ENCODE results near the gene RAB11FIP2.
A peak's percentile ranks its signal among the peaks of the same experiment; 100 is the strongest.
"Not testable (repeated sequence)": the region's sequence is repeated elsewhere in the genome, so short reads cannot be mapped to it uniquely, and the experiment has no call there.

RAB11FIP2 gene

GRCh38 chr10:118046395-118047156 is at the start of gene RAB11FIP2:
RAB11FIP2 (minus strand) TSS chr10:118046941; CDS start chr10:118046163, 778 bp downstream.
- Histone ChIP-seq H3K4me3 (ENCODE audit: low read length in 2 of 2) (peak within 1 kb of the TSS; percentile 85 to 92), H3K9me3 (ENCODE audit: control insufficient read depth in 2 of 2, low read length in 2 of 2) (no peaks in the 10 kb centered on the region), H3K27me3 (ENCODE audit: control insufficient read depth in 2 of 2, insufficient read depth in 2 of 2, low read length in 2 of 2) (no peaks in the 10 kb centered on the region), H3K9ac (ENCODE audit: low read depth in 1 of 2, low read length in 2 of 2) (peak within 1 kb of the TSS; percentile 54 to 87), H3K4me1 (ENCODE audit: control insufficient read depth in 2 of 2, insufficient read depth in 2 of 2, low read length in 2 of 2) (peaks cover 4 to 11% of the 10 kb centered on the region in 2 donors), H3K27ac (ENCODE audit: low read depth in 2 of 2, low read length in 2 of 2) (peak within 1 kb of the TSS; percentile 78 to 82), H3K36me3 (ENCODE audit: control insufficient read depth in 2 of 2, insufficient read depth in 2 of 2, low read length in 2 of 2) (no peaks in the 10 kb centered on the region)

- Histone ChIP-seq H3K27me3 (ENCODE audit: control insufficient read depth in 2 of 2, insufficient read depth in 2 of 2, low read length in 2 of 2) (no peaks in the 10 kb centered on the region), H3K36me3 (ENCODE audit: control insufficient read depth in 2 of 2, insufficient read depth in 2 of 2, low read length in 2 of 2) (no peaks in the 10 kb centered on the region), H3K9me3 (ENCODE audit: control insufficient read depth in 2 of 2, low read length in 2 of 2) (no peaks in the 10 kb centered on the region), H3K9ac (ENCODE audit: low read depth in 1 of 2, low read length in 2 of 2) (no peak overlapping the region), H3K4me3 (ENCODE audit: low read length in 2 of 2) (no peak overlapping the region), H3K4me1 (ENCODE audit: control insufficient read depth in 2 of 2, insufficient read depth in 2 of 2, low read length in 2 of 2) (no peaks in the 10 kb centered on the region), H3K27ac (ENCODE audit: low read depth in 2 of 2, low read length in 2 of 2) (no peak overlapping the region)
Observed at GRCh38 chr10:118096022-118096421, 49.3 kb upstream of the RAB11FIP2 start.

- Histone ChIP-seq H3K27ac (ENCODE audit: low read depth in 2 of 2, low read length in 2 of 2) (no peak overlapping the region), H3K36me3 (ENCODE audit: control insufficient read depth in 2 of 2, insufficient read depth in 2 of 2, low read length in 2 of 2) (no peaks in the 10 kb centered on the region), H3K4me1 (ENCODE audit: control insufficient read depth in 2 of 2, insufficient read depth in 2 of 2, low read length in 2 of 2) (no peaks in the 10 kb centered on the region), H3K9me3 (ENCODE audit: control insufficient read depth in 2 of 2, low read length in 2 of 2) (no peaks in the 10 kb centered on the region), H3K27me3 (ENCODE audit: control insufficient read depth in 2 of 2, insufficient read depth in 2 of 2, low read length in 2 of 2) (no peaks in the 10 kb centered on the region), H3K4me3 (ENCODE audit: low read length in 2 of 2) (no peak overlapping the region), H3K9ac (ENCODE audit: low read depth in 1 of 2, low read length in 2 of 2) (no peak overlapping the region)
Observed at GRCh38 chr10:118092209-118092608, 45.5 kb upstream of the RAB11FIP2 start.

DNA sequence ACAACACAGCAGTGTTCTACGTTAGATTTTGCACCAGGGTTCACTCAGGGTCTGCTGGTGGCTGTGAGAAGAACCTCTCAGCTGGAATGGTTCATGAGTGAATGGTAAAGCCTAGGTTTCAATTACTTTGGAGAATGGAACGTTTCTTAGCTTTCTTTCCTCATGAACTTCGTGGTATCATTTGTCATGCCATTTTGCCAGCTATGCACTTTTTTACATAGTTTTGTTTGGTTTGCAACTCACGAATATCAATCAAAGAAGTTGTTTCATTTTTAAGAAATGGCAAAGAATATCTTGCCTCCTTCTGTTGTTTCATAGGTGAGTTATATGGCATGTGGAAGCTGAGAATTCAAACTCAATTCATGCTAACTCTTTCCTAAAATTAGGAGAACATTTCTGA is 34.1 kb upstream of the RAB11FIP2 start:
- no peaks in the 10 kb centered on the region for H3K36me3 ChIP-seq (ENCODE audit: control insufficient read depth in 2 of 2, insufficient read depth in 2 of 2, low read length in 2 of 2)
- no peaks in the 10 kb centered on the region for H3K27me3 ChIP-seq (ENCODE audit: control insufficient read depth in 2 of 2, insufficient read depth in 2 of 2, low read length in 2 of 2)
- H3K9ac ChIP-seq (ENCODE audit: low read depth in 1 of 2, low read length in 2 of 2) = no peak overlapping the region
- H3K4me1 ChIP-seq (ENCODE audit: control insufficient read depth in 2 of 2, insufficient read depth in 2 of 2, low read length in 2 of 2) = no peaks in the 10 kb centered on the region
- no peak overlapping the region for H3K27ac ChIP-seq (ENCODE audit: low read depth in 2 of 2, low read length in 2 of 2)
- H3K9me3 ChIP-seq (ENCODE audit: control insufficient read depth in 2 of 2, low read length in 2 of 2) = no peaks in the 10 kb centered on the region
- no peak overlapping the region for H3K4me3 ChIP-seq (ENCODE audit: low read length in 2 of 2)

GRCh38 chr10:118076705-118077104 is 30.0 kb upstream of the RAB11FIP2 start:
- H3K27ac ChIP-seq (ENCODE audit: low read depth in 2 of 2, low read length in 2 of 2) = no peak overlapping the region
- H3K36me3 ChIP-seq (ENCODE audit: control insufficient read depth in 2 of 2, insufficient read depth in 2 of 2, low read length in 2 of 2) = no peaks in the 10 kb centered on the region
- no peaks in the 10 kb centered on the region for H3K9me3 ChIP-seq (ENCODE audit: control insufficient read depth in 2 of 2, low read length in 2 of 2)
- no peaks in the 10 kb centered on the region for H3K4me1 ChIP-seq (ENCODE audit: control insufficient read depth in 2 of 2, insufficient read depth in 2 of 2, low read length in 2 of 2)
- H3K9ac ChIP-seq (ENCODE audit: low read depth in 1 of 2, low read length in 2 of 2) = no peak overlapping the region
- H3K4me3 ChIP-seq (ENCODE audit: low read length in 2 of 2) = no peak overlapping the region
- H3K27me3 ChIP-seq (ENCODE audit: control insufficient read depth in 2 of 2, insufficient read depth in 2 of 2, low read length in 2 of 2) = no peaks in the 10 kb centered on the region

- Histone ChIP-seq H3K36me3 (ENCODE audit: control insufficient read depth in 2 of 2, insufficient read depth in 2 of 2, low read length in 2 of 2) (no peaks in the 10 kb centered on the region), H3K9ac (ENCODE audit: low read depth in 1 of 2, low read length in 2 of 2) (no peak overlapping the region), H3K9me3 (ENCODE audit: control insufficient read depth in 2 of 2, low read length in 2 of 2) (no peaks in the 10 kb centered on the region), H3K4me1 (ENCODE audit: control insufficient read depth in 2 of 2, insufficient read depth in 2 of 2, low read length in 2 of 2) (no peaks in the 10 kb centered on the region), H3K27ac (ENCODE audit: low read depth in 2 of 2, low read length in 2 of 2) (no peak overlapping the region), H3K27me3 (ENCODE audit: control insufficient read depth in 2 of 2, insufficient read depth in 2 of 2, low read length in 2 of 2) (no peaks in the 10 kb centered on the region), H3K4me3 (ENCODE audit: low read length in 2 of 2) (no peak overlapping the region)
Observed at GRCh38 chr10:118072840-118073239, 26.1 kb upstream of the RAB11FIP2 start.

GRCh38 chr10:118067389-118067788 is 20.6 kb upstream of the RAB11FIP2 start:
- H3K9me3 ChIP-seq (ENCODE audit: control insufficient read depth in 2 of 2, low read length in 2 of 2); H3K9ac ChIP-seq (ENCODE audit: low read depth in 1 of 2, low read length in 2 of 2); H3K27me3 ChIP-seq (ENCODE audit: control insufficient read depth in 2 of 2, insufficient read depth in 2 of 2, low read length in 2 of 2); H3K36me3 ChIP-seq (ENCODE audit: control insufficient read depth in 2 of 2, insufficient read depth in 2 of 2, low read length in 2 of 2); H3K4me3 ChIP-seq (ENCODE audit: low read length in 2 of 2); H3K27ac ChIP-seq (ENCODE audit: low read depth in 2 of 2, low read length in 2 of 2); H3K4me1 ChIP-seq (ENCODE audit: control insufficient read depth in 2 of 2, insufficient read depth in 2 of 2, low read length in 2 of 2): not testable (repeated sequence)

GRCh38 chr10:118062798-118063238 is 16.1 kb upstream of the RAB11FIP2 start:
- Histone ChIP-seq H3K36me3 (ENCODE audit: control insufficient read depth in 2 of 2, insufficient read depth in 2 of 2, low read length in 2 of 2) (no peaks in the 10 kb centered on the region), H3K27me3 (ENCODE audit: control insufficient read depth in 2 of 2, insufficient read depth in 2 of 2, low read length in 2 of 2) (no peaks in the 10 kb centered on the region), H3K27ac (ENCODE audit: low read depth in 2 of 2, low read length in 2 of 2) (no peak overlapping the region), H3K9me3 (ENCODE audit: control insufficient read depth in 2 of 2, low read length in 2 of 2) (no peaks in the 10 kb centered on the region), H3K4me3 (ENCODE audit: low read length in 2 of 2) (no peak overlapping the region), H3K9ac (ENCODE audit: low read depth in 1 of 2, low read length in 2 of 2) (no peak overlapping the region), H3K4me1 (ENCODE audit: control insufficient read depth in 2 of 2, insufficient read depth in 2 of 2, low read length in 2 of 2) (peaks cover 2 to 4% of the 10 kb centered on the region in 2 donors)

DNA sequence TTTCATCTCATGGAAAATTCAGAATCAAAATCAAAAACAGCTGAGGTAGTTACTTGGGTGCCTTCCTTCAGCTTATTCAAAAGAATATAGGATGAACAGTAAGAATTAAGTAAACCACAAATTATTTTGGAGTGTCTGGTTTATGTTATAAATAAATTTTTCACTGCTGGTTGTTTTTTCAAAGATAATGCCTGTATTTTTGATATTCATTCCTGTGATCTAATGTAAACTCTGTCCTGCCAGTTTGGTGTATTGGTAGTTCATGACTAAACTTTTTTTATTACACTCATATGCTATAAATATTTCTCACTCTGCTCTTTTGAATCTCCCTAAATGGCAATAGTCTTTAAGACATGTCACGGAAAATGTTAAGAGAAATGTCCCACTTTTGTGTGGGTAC is 11.6 kb upstream of the RAB11FIP2 start:
- peaks cover 2 to 4% of the 10 kb centered on the region in 2 donors for H3K4me1 ChIP-seq (ENCODE audit: control insufficient read depth in 2 of 2, insufficient read depth in 2 of 2, low read length in 2 of 2)
- no peak overlapping the region for H3K4me3 ChIP-seq (ENCODE audit: low read length in 2 of 2)
- no peak overlapping the region for H3K27ac ChIP-seq (ENCODE audit: low read depth in 2 of 2, low read length in 2 of 2)
- H3K36me3 ChIP-seq (ENCODE audit: control insufficient read depth in 2 of 2, insufficient read depth in 2 of 2, low read length in 2 of 2) = no peaks in the 10 kb centered on the region
- no peak overlapping the region for H3K9ac ChIP-seq (ENCODE audit: low read depth in 1 of 2, low read length in 2 of 2)
- H3K27me3 ChIP-seq (ENCODE audit: control insufficient read depth in 2 of 2, insufficient read depth in 2 of 2, low read length in 2 of 2) = no peaks in the 10 kb centered on the region
- no peaks in the 10 kb centered on the region for H3K9me3 ChIP-seq (ENCODE audit: control insufficient read depth in 2 of 2, low read length in 2 of 2)

GRCh38 chr10:118057361-118057760 is 10.6 kb upstream of the RAB11FIP2 start:
- no peaks in the 10 kb centered on the region for H3K36me3 ChIP-seq (ENCODE audit: control insufficient read depth in 2 of 2, insufficient read depth in 2 of 2, low read length in 2 of 2)
- no peak overlapping the region for H3K9ac ChIP-seq (ENCODE audit: low read depth in 1 of 2, low read length in 2 of 2)
- no peak overlapping the region for H3K27ac ChIP-seq (ENCODE audit: low read depth in 2 of 2, low read length in 2 of 2)
- H3K4me1 ChIP-seq (ENCODE audit: control insufficient read depth in 2 of 2, insufficient read depth in 2 of 2, low read length in 2 of 2) = peaks cover 0 to 2% of the 10 kb centered on the region in 2 donors
- H3K9me3 ChIP-seq (ENCODE audit: control insufficient read depth in 2 of 2, low read length in 2 of 2) = no peaks in the 10 kb centered on the region
- H3K4me3 ChIP-seq (ENCODE audit: low read length in 2 of 2) = no peak overlapping the region
- no peaks in the 10 kb centered on the region for H3K27me3 ChIP-seq (ENCODE audit: control insufficient read depth in 2 of 2, insufficient read depth in 2 of 2, low read length in 2 of 2)
